ENCODE measurements around the gene SETBP1.

The SETBP1 gene

DNA sequence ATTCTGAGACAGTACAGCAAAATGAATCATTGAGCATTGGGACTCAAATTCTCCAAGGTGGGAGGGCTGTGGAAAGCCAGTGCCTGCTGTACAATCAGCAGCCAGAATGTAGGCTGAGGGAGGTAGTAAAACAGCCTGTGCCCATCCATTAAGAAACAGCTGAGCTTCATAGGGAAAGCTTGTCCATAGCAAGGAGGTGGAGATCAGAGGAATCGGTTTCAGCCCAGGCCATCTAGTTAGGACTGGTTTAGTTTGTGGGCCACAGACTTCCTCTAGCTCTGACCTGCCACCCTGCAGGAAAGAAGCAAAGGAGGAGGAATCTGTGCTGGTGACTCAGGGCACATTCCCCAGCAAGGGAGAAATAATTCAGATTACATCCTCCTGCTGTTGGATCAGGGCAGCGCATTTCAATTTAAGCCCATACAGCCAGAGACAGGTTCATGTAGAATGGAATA is 333.4 kb downstream of the SETBP1 start:
- TF ChIP-seq, protein P1, sequence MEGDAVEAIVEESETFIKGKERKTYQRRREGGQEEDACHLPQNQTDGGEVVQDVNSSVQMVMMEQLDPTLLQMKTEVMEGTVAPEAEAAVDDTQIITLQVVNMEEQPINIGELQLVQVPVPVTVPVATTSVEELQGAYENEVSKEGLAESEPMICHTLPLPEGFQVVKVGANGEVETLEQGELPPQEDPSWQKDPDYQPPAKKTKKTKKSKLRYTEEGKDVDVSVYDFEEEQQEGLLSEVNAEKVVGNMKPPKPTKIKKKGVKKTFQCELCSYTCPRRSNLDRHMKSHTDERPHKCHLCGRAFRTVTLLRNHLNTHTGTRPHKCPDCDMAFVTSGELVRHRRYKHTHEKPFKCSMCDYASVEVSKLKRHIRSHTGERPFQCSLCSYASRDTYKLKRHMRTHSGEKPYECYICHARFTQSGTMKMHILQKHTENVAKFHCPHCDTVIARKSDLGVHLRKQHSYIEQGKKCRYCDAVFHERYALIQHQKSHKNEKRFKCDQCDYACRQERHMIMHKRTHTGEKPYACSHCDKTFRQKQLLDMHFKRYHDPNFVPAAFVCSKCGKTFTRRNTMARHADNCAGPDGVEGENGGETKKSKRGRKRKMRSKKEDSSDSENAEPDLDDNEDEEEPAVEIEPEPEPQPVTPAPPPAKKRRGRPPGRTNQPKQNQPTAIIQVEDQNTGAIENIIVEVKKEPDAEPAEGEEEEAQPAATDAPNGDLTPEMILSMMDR (conservative IDR thresholded peaks at IDR 0.05), result no peak
- no peak overlapping the region for H3K27ac ChIP-seq

DNA sequence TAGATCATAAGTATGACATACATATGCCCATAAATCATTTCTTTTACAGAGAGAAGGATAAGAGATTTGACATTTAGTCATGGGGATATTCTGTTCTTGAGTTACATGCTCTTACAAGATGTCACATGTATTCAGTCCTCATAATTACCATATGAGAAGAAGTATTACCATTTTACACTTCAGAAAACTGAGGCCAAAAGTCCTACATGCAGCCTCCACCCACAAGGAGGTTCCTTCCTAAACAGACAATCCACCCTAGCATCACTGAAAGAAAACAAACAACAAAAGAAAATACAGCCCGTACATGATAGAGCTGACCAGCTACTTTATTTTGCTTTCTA is 335.1 kb downstream of the SETBP1 start:
- TF ChIP-seq, protein P1 (conservative IDR thresholded peaks at IDR 0.05), result no peak
- peak overlapping the region; percentile 61 for H3K27ac ChIP-seq

DNA sequence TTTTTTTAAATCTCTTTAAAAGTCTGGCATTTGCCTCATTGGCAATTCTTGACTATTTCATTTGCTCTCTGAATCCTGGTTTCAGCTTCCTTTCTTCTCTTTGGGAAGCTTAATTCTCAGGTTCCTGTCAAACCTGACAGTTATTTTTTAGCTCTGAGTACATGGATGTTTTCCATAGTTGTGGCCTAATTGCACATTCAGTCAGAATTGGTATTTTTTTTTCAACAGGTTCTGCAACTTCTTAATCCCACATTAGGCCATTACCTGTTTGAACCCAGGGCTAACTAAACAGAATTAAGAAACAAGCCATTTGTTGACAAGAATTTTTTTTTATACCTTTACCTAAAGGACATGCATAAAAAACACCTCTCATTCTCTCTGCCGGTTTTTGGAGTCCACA is 338.8 kb downstream of the SETBP1 start:
- no peak overlapping the region for H3K27ac ChIP-seq
- TF ChIP-seq, protein P1 (conservative IDR thresholded peaks at IDR 0.05), result no peak

DNA sequence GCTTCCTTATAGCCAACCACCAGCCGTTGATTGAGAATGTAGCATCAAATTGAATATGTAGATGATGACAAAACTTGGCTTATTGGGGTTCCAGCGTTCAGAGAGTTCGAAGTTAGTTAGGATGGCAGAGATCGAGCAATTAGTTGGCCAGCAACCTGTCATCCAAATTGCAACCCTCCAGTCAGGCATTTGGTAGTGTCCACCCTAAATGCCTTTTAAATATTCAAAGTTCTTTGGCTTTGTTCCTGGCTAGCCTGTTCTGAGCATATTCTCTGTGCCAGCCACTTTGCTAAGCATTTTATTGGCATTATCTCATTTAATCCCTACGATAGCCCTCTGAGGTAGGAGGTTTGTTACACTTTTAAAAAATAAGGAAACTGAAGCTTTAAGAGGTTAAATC is 342.8 kb downstream of the SETBP1 start:
- no peak overlapping the region for H3K27ac ChIP-seq
- TF ChIP-seq, protein P1 (conservative IDR thresholded peaks at IDR 0.05), result no peak

DNA sequence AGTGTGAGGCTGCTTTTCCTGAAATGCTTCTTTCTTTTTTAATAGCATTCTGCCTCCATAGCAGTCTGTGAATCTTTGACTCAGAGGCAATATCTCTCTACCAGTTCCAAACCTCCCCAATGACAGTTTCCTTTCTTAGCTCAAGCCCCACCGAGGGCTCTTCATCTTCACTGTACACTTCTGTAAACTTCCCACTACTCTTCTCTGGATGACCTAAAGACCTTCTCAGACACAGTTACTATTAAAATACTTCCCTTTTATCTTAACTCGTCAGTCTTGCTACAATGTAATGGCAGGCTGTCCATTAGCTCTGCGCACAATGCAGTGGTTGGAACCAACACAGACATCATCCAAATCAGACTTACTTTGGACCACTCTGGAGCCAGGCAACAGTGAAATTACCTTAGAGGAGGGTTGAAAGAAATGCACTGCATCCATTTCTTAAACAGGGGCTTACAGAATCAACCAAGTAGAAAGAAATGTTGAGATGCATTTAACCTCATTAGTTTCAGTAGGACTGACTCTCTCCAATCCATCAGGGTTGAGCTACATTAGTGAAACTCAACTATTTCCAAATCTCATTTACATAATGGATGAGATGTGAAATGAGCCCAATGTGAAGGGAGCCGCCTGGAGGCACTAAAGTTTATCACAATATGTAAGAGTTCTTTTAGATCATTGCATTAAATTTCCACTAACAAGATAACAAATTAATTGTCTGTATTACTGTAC is 343.8 kb downstream of the SETBP1 start:
- no peak overlapping the region for H3K27ac ChIP-seq
- TF ChIP-seq, protein P1 (conservative IDR thresholded peaks at IDR 0.05), result peak; percentile 23; the same call in 1 of the 2 replicates

DNA sequence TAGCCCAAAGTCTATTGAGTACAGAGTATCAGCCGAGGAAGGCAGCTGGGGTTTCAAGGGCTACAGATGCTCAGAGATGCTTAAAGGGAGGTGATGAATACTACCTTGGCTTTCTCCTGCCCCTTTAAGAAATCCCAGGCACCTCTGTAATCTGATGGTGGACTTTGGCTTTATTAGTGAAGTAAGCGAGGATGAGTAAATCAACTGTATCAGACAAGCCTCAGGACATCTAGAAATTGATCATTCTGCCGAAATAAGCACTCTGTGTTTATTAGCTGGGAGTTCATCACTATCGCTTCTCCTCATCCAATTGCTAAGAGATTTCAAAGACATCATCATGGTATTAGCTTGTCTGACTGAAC is 344.4 kb downstream of the SETBP1 start:
- no peak overlapping the region for H3K27ac ChIP-seq
- TF ChIP-seq, protein P1 (conservative IDR thresholded peaks at IDR 0.05), result no peak

DNA sequence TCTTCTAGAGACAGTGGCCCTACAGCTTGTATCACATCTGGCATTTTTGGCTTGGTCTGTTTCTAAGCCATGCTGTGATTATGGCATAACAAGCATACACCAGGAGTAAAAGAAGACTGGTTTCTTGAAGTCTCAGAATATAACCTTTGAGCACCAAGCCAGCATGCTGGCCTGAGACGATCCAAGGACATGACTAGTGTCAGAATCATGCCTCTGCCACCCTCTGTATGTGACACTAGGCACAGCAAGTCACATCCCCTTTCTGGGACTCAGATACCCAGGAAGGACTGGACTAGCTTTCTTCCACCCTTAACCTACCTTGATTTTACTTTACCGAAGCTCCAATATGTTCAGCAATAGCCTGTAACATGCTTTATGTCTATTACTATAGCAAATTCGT is 345.5 kb downstream of the SETBP1 start:
- TF ChIP-seq, protein P1 (conservative IDR thresholded peaks at IDR 0.05), result peak; percentile 30

More for the DNA sequence above, 345.5 kb downstream of the SETBP1 start:
- no peak overlapping the region for H3K27ac ChIP-seq
